ENCODE measurements around the gene PCDH18.

PCDH18 gene

GRCh38 chr4:137531168-137531985 is 917 bp downstream of the PCDH18 start:
- peak overlapping the region; percentile 85 to 93 for H3K4me3 ChIP-seq (ENCODE audit: low read length in 2 of 2)
- H3K9me3 ChIP-seq (replicated peaks in 1 of 2; ENCODE audit: control insufficient read depth in 2 of 2, insufficient read depth in 1 of 2, low read depth in 1 of 2, low read length in 2 of 2) = peaks cover 0 to 3% of the 10 kb centered on the region in 2 donors
- H3K36me3 ChIP-seq (replicated peaks in 1 of 2; ENCODE audit: control insufficient read depth in 2 of 2, insufficient read depth in 2 of 2, low read length in 2 of 2) = peaks cover 7 to 47% of the 10 kb centered on the region in 2 donors
- no peak overlapping the region for H2BK120ac ChIP-seq (ENCODE audit: low read depth, low read length)
- no peak overlapping the region for H4K8ac ChIP-seq (ENCODE audit: low read depth, low read length)
- no peak overlapping the region for H3K4ac ChIP-seq (ENCODE audit: low read length)
- no peak for DNase-seq (ENCODE audit: low spot score)
- H3K27me3 ChIP-seq (ENCODE audit: control insufficient read depth in 3 of 3, insufficient read depth in 3 of 3, low read depth in 1 of 3, low read length in 3 of 3) = no peaks in the 10 kb centered on the region
- no peak overlapping the region for H3K9ac ChIP-seq (ENCODE audit: low read depth, low read length, poor library complexity)
- WGBS, 2 donors (ENCODE audit: extremely low coverage in 2 of 2, insufficient read length in 2 of 2, insufficient replicate concordance in 1 of 2) = no CpG with 5 or more reads among the region's 13 CpGs
- no peak overlapping the region for H3K14ac ChIP-seq (ENCODE audit: low read length)
- peak overlapping the region; percentile 46 for H3K4me2 ChIP-seq (ENCODE audit: insufficient read depth, low read length, poor library complexity, severe bottlenecking)
- H3K79me1 ChIP-seq (ENCODE audit: low read depth, low read length) = no peaks in the 10 kb centered on the region
- H2AK5ac ChIP-seq (ENCODE audit: low read depth, low read length) = no peak overlapping the region
- H3K23ac ChIP-seq (ENCODE audit: low read depth, low read length, poor library complexity) = no peak overlapping the region
- H3K18ac ChIP-seq (ENCODE audit: low read length) = no peak overlapping the region
- no peak overlapping the region for H2AFZ ChIP-seq (ENCODE audit: low read length)
- no peak overlapping the region for H2BK5ac ChIP-seq (ENCODE audit: low read length)
- H4K91ac ChIP-seq (ENCODE audit: low read depth, low read length, poor library complexity) = no peak overlapping the region
- H3K27ac ChIP-seq (replicated peaks; ENCODE audit: low read length) = peak overlapping the region; percentile 90
- H2BK15ac ChIP-seq (ENCODE audit: low read length) = no peak overlapping the region
- no peak overlapping the region for H2BK12ac ChIP-seq (ENCODE audit: low read length)
- H3K4me1 ChIP-seq (ENCODE audit: control insufficient read depth in 2 of 2, insufficient read depth in 1 of 2, low read depth in 1 of 2, low read length in 2 of 2) = peaks cover 6 to 25% of the 10 kb centered on the region in 2 donors

- Histone ChIP-seq H3K14ac (ENCODE audit: low read length) (no peak overlapping the region), H3K4me2 (ENCODE audit: insufficient read depth, low read length, poor library complexity, severe bottlenecking) (peak overlapping the region; percentile 55), H3K36me3 (replicated peaks in 1 of 2; ENCODE audit: control insufficient read depth in 2 of 2, insufficient read depth in 2 of 2, low read length in 2 of 2) (peaks cover 8 to 59% of the 10 kb centered on the region in 2 donors), H3K18ac (ENCODE audit: low read length) (no peak overlapping the region), H3K4me1 (ENCODE audit: control insufficient read depth in 2 of 2, insufficient read depth in 1 of 2, low read depth in 1 of 2, low read length in 2 of 2) (peaks cover 4 to 22% of the 10 kb centered on the region in 2 donors), H3K27ac (replicated peaks; ENCODE audit: low read length) (no peak overlapping the region), H2AFZ (ENCODE audit: low read length) (no peak overlapping the region), H2BK15ac (ENCODE audit: low read length) (no peak overlapping the region), H3K79me1 (ENCODE audit: low read depth, low read length) (no peaks in the 10 kb centered on the region), H4K8ac (ENCODE audit: low read depth, low read length) (no peak overlapping the region), H3K4me3 (ENCODE audit: low read length in 2 of 2) (peak overlapping the region; percentile 79 to 85), H2AK5ac (ENCODE audit: low read depth, low read length) (no peak overlapping the region), H4K91ac (ENCODE audit: low read depth, low read length, poor library complexity) (no peak overlapping the region), H2BK12ac (ENCODE audit: low read length) (no peak overlapping the region), H3K27me3 (ENCODE audit: control insufficient read depth in 3 of 3, insufficient read depth in 3 of 3, low read depth in 1 of 3, low read length in 3 of 3) (no peaks in the 10 kb centered on the region), H2BK120ac (ENCODE audit: low read depth, low read length) (no peak overlapping the region), H3K4ac (ENCODE audit: low read length) (no peak overlapping the region), H3K9me3 (replicated peaks in 1 of 2; ENCODE audit: control insufficient read depth in 2 of 2, insufficient read depth in 1 of 2, low read depth in 1 of 2, low read length in 2 of 2) (peaks cover 0 to 9% of the 10 kb centered on the region in 2 donors), H3K9ac (ENCODE audit: low read depth, low read length, poor library complexity) (no peak overlapping the region), H3K23ac (ENCODE audit: low read depth, low read length, poor library complexity) (no peak overlapping the region), H2BK5ac (ENCODE audit: low read length) (no peak overlapping the region)
- no peak for DNase-seq (ENCODE audit: low spot score)
- WGBS, 2 donors (ENCODE audit: extremely low coverage in 2 of 2, insufficient read length in 2 of 2, insufficient replicate concordance in 1 of 2) = no CpG with 5 or more reads among the region's 7 CpGs
These were observed 2.1 kb downstream of the PCDH18 start for GRCh38 chr4:137530176-137530575.

GRCh38 chr4:137529432-137529831 is 2.9 kb downstream of the PCDH18 start:
- peaks cover 0 to 12% of the 10 kb centered on the region in 2 donors for H3K9me3 ChIP-seq (replicated peaks in 1 of 2; ENCODE audit: control insufficient read depth in 2 of 2, insufficient read depth in 1 of 2, low read depth in 1 of 2, low read length in 2 of 2)
- H2BK15ac ChIP-seq (ENCODE audit: low read length) = no peak overlapping the region
- H3K27ac ChIP-seq (replicated peaks; ENCODE audit: low read length) = no peak overlapping the region
- H3K9ac ChIP-seq (ENCODE audit: low read depth, low read length, poor library complexity) = peak overlapping the region; percentile 74
- peak overlapping the region; percentile 79 to 85 for H3K4me3 ChIP-seq (ENCODE audit: low read length in 2 of 2)
- H3K4ac ChIP-seq (ENCODE audit: low read length) = no peak overlapping the region
- H2BK12ac ChIP-seq (ENCODE audit: low read length) = no peak overlapping the region
- no peak for DNase-seq (ENCODE audit: low spot score)
- H2BK120ac ChIP-seq (ENCODE audit: low read depth, low read length) = no peak overlapping the region
- WGBS, 2 donors (ENCODE audit: extremely low coverage in 2 of 2, insufficient read length in 2 of 2, insufficient replicate concordance in 1 of 2) = no CpG with 5 or more reads among the region's 5 CpGs
- no peak overlapping the region for H3K18ac ChIP-seq (ENCODE audit: low read length)
- no peaks in the 10 kb centered on the region for H3K27me3 ChIP-seq (ENCODE audit: control insufficient read depth in 3 of 3, insufficient read depth in 3 of 3, low read depth in 1 of 3, low read length in 3 of 3)
- H3K79me1 ChIP-seq (ENCODE audit: low read depth, low read length) = no peaks in the 10 kb centered on the region
- H2AK5ac ChIP-seq (ENCODE audit: low read depth, low read length) = no peak overlapping the region
- H4K8ac ChIP-seq (ENCODE audit: low read depth, low read length) = no peak overlapping the region
- no peak overlapping the region for H2AFZ ChIP-seq (ENCODE audit: low read length)
- H3K36me3 ChIP-seq (replicated peaks in 1 of 2; ENCODE audit: control insufficient read depth in 2 of 2, insufficient read depth in 2 of 2, low read length in 2 of 2) = peaks cover 8 to 66% of the 10 kb centered on the region in 2 donors
- H3K4me2 ChIP-seq (ENCODE audit: insufficient read depth, low read length, poor library complexity, severe bottlenecking) = peak overlapping the region; percentile 55
- H3K14ac ChIP-seq (ENCODE audit: low read length) = no peak overlapping the region
- H2BK5ac ChIP-seq (ENCODE audit: low read length) = no peak overlapping the region
- no peak overlapping the region for H4K91ac ChIP-seq (ENCODE audit: low read depth, low read length, poor library complexity)
- no peak overlapping the region for H3K23ac ChIP-seq (ENCODE audit: low read depth, low read length, poor library complexity)
- peaks cover 2 to 19% of the 10 kb centered on the region in 2 donors for H3K4me1 ChIP-seq (ENCODE audit: control insufficient read depth in 2 of 2, insufficient read depth in 1 of 2, low read depth in 1 of 2, low read length in 2 of 2)

- H3K4me1 ChIP-seq (ENCODE audit: control insufficient read depth in 2 of 2, insufficient read depth in 1 of 2, low read depth in 1 of 2, low read length in 2 of 2) = peaks cover 2 to 12% of the 10 kb centered on the region in 2 donors
- no peak overlapping the region for H4K8ac ChIP-seq (ENCODE audit: low read depth, low read length)
- WGBS, 2 donors (ENCODE audit: extremely low coverage in 2 of 2, insufficient read length in 2 of 2, insufficient replicate concordance in 1 of 2) = no CpG with 5 or more reads among the region's 4 CpGs
- no peak overlapping the region for H4K91ac ChIP-seq (ENCODE audit: low read depth, low read length, poor library complexity)
- no peak overlapping the region for H2BK15ac ChIP-seq (ENCODE audit: low read length)
- no peak overlapping the region for H3K27ac ChIP-seq (replicated peaks; ENCODE audit: low read length)
- H3K27me3 ChIP-seq (ENCODE audit: control insufficient read depth in 3 of 3, insufficient read depth in 3 of 3, low read depth in 1 of 3, low read length in 3 of 3) = no peaks in the 10 kb centered on the region
- DNase-seq (ENCODE audit: low spot score) = no peak
- H3K4me3 ChIP-seq (ENCODE audit: low read length in 2 of 2) = peak overlapping the region in 1 of 2 donors; percentile 85
- H3K9ac ChIP-seq (ENCODE audit: low read depth, low read length, poor library complexity) = no peak overlapping the region
- H3K4ac ChIP-seq (ENCODE audit: low read length) = no peak overlapping the region
- H3K4me2 ChIP-seq (ENCODE audit: insufficient read depth, low read length, poor library complexity, severe bottlenecking) = no peak overlapping the region
- H2AK5ac ChIP-seq (ENCODE audit: low read depth, low read length) = no peak overlapping the region
- peaks cover 0 to 12% of the 10 kb centered on the region in 2 donors for H3K9me3 ChIP-seq (replicated peaks in 1 of 2; ENCODE audit: control insufficient read depth in 2 of 2, insufficient read depth in 1 of 2, low read depth in 1 of 2, low read length in 2 of 2)
- H2BK120ac ChIP-seq (ENCODE audit: low read depth, low read length) = no peak overlapping the region
- no peak overlapping the region for H3K23ac ChIP-seq (ENCODE audit: low read depth, low read length, poor library complexity)
- peaks cover 8 to 74% of the 10 kb centered on the region in 2 donors for H3K36me3 ChIP-seq (replicated peaks in 1 of 2; ENCODE audit: control insufficient read depth in 2 of 2, insufficient read depth in 2 of 2, low read length in 2 of 2)
- no peak overlapping the region for H3K18ac ChIP-seq (ENCODE audit: low read length)
- H2BK5ac ChIP-seq (ENCODE audit: low read length) = no peak overlapping the region
- no peaks in the 10 kb centered on the region for H3K79me1 ChIP-seq (ENCODE audit: low read depth, low read length)
- no peak overlapping the region for H2BK12ac ChIP-seq (ENCODE audit: low read length)
- no peak overlapping the region for H3K14ac ChIP-seq (ENCODE audit: low read length)
- H2AFZ ChIP-seq (ENCODE audit: low read length) = no peak overlapping the region
These were observed 3.6 kb downstream of the PCDH18 start for GRCh38 chr4:137528673-137529072.
